ENCODE results near the gene DDX46.
"Not testable (repeated sequence)": the region's sequence is repeated elsewhere in the genome, so short reads cannot be mapped to it uniquely, and the experiment has no call there.

Gene DDX46

DNA sequence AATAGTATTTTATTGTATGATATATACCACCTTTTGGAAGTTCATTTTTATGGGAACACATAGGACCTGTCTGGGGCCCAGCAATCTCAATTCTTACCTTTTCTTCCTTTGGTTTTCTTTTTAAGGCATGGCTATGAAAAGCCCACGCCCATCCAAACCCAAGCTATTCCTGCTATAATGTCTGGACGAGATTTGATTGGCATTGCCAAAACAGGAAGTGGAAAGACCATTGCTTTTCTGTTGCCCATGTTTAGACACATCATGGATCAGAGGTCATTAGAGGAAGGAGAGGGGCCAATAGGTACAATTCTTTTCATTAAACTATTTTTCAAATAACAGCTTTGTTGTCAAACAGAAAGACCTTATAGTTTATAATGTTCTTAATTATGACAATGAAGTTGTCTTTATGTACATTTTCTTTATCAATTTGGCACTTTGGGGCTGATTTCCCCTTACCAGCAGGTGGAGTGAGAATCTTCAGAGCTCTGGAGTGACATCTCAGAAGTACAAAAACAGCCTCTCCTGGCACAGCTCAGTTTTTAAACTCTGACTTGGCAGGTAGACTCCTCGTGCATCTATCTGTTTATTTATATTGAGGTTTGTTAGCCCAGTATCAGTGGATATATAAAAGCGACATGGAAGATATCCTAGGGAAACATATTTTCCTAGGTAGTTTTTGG lies 25.8 kb downstream of the DDX46 start:
- no peak for DNase-seq (ENCODE audit: low read depth in 2 of 2, low spot score in 1 of 2)

DNA sequence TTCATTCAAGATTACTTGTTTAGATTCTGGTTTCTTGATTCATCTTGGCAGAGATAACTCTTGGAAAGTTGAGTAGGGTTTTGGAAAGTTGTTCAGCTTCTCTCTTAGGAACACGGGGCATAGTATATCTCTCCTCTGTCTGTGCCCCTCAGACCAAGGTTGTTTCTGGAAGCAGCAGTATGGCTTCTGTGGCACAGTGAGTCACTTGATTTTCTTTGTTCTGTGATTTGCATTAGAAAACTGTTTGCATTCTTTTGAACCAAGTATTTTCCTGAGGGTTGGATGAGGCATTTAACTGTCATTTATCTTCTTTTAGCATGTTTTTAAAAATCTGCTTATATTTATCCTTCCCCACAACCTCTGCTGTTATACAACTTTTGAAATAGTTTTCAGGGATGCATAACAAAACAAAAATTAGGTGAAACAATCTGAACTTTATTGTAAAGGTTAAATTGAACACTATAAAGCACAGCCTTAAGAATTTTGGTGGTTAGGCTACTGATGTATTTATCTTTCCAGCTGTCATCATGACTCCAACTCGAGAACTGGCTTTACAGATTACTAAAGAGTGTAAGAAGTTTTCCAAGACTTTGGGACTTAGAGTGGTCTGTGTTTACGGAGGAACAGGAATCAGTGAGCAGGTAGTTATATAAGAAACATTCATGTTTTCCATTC lies 26.5 kb downstream of the DDX46 start:
- no peak for DNase-seq (ENCODE audit: low read depth in 2 of 2, low spot score in 1 of 2)

DNA sequence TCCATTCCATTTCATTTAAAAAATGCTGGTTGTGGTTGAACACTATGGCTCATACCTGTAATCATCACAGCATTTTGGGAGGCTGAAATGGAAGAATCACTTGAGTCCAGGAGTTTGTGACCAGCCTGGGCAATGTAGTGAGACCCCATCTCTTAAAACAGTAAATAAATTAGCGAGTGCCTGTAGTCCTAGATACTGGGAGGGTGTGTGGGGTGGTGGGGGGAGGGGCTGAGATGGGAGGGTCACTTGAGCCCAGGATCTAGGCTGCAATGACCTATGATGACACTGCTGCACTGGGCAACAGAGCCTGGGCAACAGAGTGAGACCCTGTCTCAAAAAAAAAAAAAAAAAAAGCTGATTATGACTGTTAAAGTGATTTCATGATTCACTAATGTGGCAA lies 29.1 kb downstream of the DDX46 start:
- no peak for DNase-seq (ENCODE audit: low read depth in 2 of 2, low spot score in 1 of 2)

DNA sequence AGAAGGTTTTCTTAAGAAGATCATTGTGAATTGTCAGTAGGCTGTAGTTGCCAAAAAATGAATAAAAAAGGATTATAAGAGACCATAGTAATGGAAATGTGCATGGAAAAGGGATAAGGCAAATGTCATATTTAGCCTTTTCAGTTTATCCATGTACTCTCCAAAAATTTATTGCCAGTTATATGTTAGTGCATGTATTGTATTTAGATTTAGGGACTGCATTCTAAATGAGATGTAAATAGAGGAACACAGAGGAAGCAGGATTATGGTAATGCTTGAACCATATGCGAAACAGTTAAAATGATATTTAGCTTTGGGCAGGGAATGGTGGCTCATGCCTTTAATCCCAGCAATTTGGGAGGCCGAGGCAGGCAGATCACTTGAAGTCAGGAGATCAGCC lies 33.0 kb downstream of the DDX46 start:
- no peak for DNase-seq (ENCODE audit: low read depth in 2 of 2, low spot score in 1 of 2)

DNA sequence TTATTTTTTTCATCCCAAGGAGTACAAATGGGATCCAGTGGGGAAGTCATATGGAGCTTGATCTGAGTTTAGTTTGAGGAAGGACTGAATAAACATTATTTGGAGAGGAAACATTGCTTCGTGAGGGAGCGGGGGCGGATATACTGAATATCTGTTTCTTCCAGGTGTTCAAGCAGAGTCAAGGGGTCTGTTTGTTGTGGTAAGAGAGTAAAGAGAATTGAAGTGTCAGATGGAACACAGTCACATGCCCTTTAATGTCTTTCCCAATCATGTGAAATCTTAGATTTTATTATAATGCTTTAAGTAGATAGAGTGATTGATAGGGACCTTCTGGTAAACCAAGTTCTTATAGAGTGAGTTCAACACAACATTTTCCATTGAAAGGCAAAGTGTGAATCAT lies 33.7 kb downstream of the DDX46 start:
- no peak for DNase-seq (ENCODE audit: low read depth in 2 of 2, low spot score in 1 of 2)

DNA sequence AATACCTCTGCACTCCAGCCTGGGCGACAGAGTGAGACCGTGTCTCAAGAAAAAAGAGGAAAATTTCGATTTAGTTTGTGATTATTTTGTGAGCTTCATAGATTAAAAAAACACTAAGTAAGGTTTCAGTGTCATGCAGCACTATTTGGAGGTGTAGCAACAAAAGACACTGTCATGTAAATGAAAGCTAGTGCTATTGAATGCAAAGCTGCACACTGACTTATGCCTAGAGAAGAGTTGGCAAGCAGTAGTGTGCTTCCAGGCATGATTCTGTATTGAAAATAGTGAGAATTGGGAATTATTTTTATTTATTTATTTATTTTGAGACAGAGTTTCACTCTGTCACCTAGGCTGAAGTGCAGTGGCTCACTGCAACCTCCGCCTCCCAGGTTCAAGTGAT lies 34.5 kb downstream of the DDX46 start:
- no peak for DNase-seq (ENCODE audit: low read depth in 2 of 2, low spot score in 1 of 2)

DNA sequence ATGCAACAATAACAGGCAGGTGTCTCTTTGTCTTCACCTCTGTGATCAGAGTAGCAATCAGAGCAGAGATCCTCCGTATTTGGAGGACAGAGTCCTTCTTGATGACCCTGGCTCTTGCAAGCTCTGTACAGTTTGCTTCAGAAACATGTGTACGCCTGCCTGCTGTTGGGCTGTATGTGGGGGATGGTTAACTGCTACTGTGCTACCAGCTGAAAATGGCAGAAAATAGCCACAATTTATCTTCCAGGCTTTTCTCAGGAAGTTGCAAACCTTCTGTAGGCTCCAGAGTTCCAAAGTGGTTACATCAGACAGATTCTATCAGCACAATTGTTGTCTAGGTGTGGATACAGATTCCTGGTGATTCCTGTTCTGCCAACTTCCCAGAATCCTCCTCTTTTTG lies 35.5 kb downstream of the DDX46 start:
- no peak for DNase-seq (ENCODE audit: low read depth in 2 of 2, low spot score in 1 of 2)

DNA sequence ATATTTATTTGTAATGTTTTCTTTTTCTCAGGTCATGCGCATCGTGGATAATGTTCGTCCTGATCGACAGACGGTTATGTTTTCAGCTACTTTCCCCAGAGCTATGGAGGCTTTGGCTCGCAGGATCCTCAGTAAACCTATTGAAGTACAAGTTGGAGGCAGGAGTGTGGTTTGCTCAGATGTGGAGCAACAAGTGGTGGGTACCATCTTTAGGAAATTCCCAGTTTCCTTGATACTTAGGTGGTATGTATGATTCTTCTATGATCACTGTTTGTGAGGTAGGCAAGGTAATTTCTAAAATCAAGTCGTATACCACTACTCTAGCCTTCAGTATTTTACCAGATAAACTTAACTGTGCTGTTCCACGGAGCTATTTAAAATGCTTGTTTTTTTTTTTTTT lies 36.2 kb downstream of the DDX46 start:
- DNase-seq (ENCODE audit: low read depth in 2 of 2, low spot score in 1 of 2) = no peak

DNA sequence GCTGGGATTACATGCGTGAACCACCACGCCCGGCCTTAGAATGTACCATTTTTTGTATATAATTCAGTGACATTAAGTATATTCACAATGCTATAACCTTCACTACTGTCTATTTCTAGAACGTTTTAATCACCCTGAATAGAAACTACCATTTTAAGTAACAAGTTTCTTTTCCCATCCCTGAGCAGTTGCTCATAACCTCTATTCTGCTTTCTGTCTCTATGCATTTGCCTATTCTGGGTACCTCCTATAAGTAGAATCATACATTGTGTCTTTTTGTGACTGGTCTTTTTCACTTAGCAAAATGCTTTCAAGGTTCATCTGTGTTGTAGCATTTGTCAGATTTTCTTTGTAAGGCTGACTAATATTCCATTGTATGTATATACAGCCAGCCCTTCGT lies 39.9 kb downstream of the DDX46 start:
- DNase-seq (ENCODE audit: low read depth in 2 of 2, low spot score in 1 of 2) = no peak

DNA sequence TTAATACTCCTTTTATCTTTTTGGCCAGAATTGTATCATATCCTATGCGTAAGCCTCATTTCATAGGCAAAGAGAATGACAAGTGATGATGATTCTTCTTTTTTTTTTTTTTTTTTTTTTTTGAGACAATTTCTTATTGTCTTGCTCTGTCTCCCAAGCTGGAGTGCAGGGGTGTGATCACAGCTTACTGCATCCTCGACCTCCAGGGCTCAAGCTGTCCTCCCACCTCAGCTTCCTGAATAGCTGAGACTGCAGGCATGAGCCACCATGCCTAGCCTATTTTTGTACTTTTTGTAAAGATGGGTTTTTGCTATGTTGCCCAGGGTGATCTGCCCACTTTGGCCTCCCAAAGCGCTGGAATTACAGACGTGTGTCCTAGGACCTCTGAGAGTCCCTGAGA lies 45.2 kb downstream of the DDX46 start:
- DNase-seq (ENCODE audit: low read depth in 2 of 2, low spot score in 1 of 2) = no peak

DNA sequence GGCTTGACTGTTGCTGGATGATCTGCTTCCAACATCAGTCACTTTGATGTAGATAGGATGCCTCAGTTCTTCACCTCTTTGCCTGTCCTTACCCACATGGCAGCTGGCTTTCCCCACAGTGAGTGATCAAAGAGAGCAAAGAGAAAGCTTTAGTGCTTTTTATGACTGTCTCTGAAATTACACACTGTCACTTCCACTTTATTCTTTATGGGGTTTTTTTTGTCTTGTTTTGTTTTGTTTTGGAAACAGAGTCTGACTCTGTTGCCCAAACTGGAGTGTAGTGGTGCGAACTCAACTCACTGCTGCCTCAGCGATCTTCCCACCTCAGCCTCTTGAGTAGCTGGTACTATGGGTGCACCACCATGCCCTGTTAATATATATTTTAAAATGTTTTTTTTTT lies 54.8 kb downstream of the DDX46 start:
- no peak for DNase-seq (ENCODE audit: low read depth in 2 of 2, low spot score in 1 of 2)

DNA sequence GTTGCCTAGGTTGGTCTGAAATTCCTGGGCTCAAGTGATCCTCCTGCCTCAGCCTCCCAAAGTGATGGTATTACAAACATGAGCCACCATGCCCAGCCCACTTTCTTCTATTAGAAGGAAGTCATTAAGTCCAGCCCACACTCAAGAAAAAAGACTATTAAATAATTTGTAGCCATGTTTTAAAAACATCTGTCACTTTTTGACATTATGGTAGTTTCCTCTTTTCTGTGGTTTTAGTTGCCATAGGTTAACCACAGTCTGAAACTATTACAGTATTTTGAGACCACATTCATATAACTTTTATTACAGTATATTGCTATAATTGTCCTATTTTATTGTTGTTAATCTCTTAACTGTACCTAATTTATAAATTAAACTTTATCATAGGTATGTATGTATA lies 55.2 kb downstream of the DDX46 start:
- DNase-seq (ENCODE audit: low read depth in 2 of 2, low spot score in 1 of 2) = no peak

DNA sequence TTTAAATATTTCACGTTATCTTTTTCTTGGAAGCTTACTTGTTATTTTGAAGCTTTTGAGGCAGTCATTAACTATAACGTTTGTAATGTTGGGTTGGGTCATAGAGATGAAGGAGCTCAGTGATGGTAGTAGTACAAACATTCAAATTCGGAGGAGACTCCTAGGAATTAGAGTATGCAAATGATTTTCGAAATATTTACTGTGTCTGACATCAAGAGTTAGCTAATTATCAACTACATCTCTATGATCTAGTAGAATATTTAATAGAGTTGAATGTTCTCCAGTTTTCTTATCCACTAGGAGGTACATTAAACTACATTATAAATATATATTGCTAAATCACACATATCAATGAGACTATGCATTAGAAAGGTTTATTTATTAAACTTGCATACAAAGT lies 58.4 kb downstream of the DDX46 start:
- no peak for DNase-seq (ENCODE audit: low read depth in 2 of 2, low spot score in 1 of 2)

DNA sequence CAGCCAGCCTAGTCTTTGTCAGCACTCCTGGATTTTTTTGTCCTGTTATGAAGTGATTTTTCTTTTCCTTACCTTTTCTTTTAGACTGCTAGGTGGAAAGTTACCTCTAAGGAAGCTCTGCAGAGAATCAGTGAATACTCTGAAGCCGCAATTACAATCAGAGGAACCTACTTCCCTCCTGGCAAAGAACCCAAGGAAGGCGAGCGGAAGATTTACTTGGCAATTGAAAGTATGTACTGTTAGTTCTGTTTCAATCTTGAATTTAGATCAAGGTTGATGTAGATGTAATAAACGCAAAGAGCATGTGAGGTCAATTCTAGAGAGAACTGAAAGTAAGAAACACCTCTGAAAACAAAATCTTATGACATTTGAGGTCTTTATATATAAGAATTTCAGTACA lies 60.2 kb downstream of the DDX46 start:
- DNase-seq (ENCODE audit: low read depth in 2 of 2, low spot score in 1 of 2) = no peak

DNA sequence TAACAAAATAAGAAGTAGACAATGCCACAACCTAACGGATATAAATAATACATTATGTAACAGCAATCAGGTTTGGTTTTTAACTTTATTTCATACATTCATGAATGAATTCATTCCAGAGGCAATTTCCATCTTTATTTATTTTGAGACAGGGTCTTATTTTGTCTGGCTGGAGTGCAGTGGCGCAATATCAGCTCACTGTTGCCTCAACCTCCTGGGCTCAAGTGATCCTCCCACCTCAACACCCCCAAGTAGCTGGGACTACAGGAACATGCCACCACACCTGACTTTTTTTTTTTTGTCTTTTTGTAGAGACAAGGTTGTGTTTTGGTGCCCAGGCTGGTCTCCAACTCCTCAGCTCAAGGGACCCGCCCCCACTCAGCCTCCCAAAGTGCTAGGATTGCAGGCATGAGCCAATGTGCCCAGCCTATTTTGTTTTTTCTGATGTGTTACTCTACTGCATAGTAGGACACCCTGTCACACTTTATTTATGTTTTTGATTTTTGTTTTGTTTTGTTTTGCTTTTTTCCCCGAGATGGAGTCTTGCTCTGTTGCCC lies 60.9 kb downstream of the DDX46 start:
- DNase-seq (ENCODE audit: low read depth in 2 of 2, low spot score in 1 of 2) = no peak

DNA sequence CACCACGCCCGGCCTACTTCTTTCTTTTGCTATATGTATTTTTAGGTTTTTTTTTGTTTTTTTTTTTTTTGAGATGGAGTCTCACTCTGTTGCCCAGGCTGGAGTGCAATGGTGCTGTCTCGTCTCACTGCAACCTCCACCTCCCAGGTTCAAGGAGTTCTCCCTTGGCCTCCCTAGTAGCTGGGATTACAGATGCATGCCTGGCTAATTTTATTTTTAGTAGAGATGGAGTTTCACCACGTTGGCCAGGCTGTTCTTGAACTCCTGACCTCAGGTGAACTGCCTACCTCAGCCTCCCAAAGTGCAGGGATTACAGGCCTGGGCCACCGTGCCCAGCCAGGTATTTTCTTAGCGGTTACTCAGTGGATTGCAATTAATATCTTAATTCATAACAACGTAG lies 63.3 kb downstream of the DDX46 start:
- DNase-seq (ENCODE audit: low read depth in 2 of 2, low spot score in 1 of 2) = no peak

DNA sequence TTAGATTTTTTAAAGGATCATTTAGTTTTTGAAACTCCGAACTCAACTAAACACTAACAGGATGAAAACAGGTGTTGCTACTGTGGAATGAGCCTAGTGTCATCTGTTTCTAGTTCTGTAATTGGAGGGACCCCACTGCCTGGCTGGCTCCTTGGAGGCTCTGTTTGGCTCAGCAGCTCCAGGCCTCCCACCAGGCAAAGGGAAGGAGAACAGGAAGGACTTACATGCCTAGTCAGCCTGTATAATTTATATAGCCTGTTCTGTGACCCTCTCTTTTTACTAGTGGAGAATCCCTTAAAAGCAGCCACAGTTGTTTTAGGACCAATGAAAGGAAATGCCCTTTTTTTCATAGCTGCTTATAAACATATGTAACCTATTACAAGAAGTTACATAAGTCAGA lies 66.1 kb downstream of the DDX46 start:
- DNase-seq (ENCODE audit: low read depth in 2 of 2, low spot score in 1 of 2) = no peak

DNA sequence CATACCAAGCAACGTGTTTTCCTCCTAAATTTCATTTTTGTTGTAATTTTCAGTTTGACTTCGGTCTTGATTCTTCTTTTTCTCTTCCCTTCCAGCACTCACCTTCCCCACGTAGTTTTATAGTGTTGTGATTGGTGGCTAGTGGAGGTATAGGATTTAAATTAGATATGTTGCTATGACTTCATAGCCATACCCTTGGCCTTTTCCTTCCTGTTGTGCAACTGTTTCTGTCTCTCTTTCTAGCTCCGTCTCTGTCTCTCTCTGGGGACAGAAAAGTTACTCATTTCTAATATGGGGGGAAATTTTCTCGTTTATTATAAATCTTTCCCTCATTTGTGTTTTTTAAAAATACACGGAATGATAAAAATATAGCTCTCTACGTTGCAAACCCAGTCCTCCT lies 66.6 kb downstream of the DDX46 start:
- no peak for DNase-seq (ENCODE audit: low read depth in 2 of 2, low spot score in 1 of 2)

DNA sequence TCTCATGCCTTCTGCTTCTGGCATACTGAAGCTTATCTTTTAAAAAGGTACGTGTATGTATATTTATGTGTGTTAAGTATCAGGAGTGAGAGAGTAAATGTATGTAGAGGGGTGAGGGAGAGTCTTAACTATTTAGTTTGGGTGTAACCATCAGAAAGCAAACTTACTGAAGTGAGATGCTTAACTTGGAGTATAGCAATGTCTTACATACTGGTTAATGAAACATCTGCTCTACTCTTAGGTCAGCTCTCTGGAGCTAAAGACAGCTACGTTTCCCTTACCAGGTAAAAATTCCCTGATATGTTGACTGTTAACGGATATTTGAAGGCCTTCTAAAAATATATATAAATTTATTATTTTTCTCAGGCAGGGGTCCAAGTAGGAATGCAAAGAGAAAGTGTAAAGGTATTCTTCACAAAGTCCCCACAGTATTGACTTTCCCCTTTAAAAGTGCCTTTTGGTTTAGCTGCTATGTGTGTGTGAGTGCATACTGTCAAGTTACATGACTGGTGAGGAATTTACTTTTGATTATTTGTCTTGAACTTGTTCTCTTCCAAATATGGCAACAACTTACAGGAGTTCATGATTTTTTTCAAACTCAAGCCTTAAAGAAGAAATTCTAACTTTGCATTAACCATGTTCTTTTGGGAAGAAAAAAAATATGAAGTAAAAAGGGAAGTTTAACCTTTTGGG lies 74.9 kb downstream of the DDX46 start:
- DNase-seq (ENCODE audit: low read depth in 2 of 2, low spot score in 1 of 2) = no peak

DNA sequence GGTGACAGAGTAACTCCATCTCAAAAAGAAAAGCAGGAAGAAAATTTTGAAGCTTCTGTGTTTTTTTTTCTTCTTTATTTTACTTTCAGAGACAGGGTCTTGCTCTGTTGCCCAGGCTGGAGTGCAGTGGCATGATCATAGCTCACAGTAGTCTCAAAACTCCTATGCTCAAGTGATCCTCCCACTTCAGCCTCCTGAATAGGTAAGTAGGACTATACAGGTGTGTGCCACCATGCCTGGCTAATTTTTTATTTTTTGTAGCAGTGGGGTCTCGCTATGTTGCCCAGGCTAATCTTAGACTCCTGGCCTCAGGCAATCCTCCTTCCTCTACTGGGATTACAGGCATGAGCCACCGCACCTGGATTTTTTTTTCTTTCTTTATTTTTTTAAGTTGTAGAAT lies 77.0 kb downstream of the DDX46 start:
- no peak for DNase-seq (ENCODE audit: low read depth in 2 of 2, low spot score in 1 of 2)

DNA sequence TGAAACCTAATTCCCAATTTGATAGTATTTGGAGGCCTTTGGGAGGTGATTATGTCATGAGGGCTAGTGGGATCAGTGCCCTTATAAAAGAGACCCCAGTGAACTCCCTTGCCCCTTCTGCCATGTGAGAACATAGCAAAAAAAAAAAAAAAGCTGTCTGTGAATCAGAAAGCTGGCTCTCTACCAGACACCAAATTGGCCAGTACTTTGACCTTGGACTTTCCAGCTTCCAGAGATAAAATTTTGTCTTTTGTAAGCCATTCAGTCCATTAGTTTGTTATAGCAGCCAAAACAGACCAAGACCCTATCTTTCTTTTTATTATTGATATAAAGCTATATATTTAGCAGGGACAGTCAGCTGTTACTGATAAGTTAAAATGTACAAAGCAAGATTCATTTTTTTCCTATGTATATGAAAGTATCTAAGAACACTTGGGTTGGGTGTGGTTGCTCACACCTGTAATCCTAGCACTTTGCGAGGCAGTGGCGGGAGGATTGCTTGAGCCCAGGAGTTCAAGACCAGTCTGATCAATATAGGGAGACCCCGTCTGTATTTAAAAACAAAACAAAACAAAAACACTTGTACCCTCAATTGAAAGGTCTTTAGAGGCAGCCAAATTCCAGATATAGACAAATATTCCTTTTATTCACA lies 79.1 kb downstream of the DDX46 start:
- DNase-seq (ENCODE audit: low read depth in 2 of 2, low spot score in 1 of 2) = no peak

DNA sequence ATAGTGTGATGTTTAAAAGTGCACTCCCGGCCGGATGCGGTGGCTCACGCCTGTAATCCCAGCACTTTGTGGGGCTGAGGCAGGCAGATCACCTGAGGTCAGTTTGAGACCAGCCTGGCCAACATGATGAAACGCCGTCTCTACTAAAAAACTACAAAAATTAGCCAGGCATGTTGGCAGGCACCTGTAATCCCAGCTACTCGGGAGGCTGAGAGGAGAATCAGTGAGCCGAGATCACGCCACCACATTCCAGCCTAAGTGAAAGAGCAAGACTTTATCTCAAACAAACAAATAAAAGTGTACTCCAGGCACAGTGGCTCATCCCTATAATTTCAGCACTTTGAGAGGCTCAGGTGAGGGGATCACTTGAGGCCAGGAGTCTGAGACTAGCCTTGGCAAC lies 79.8 kb downstream of the DDX46 start:
- DNase-seq (ENCODE audit: low read depth in 2 of 2, low spot score in 1 of 2) = not testable (repeated sequence)

Data from stimulated activated CD8-positive, alpha-beta memory T cell treated with anti-CD3 and anti-CD28 coated beads, Interleukin-4, amount 100 ng/mL, for 4 hours (primary cell).